Coronary artery (tissue), 2 donors: Measurements from ENCODE around the gene CEP128.

ENCODE experiments used
- DNase-seq: peaks from one replicate; pipeline ENCODE4 v3.0.0-alpha.2; 2017; ENCODE audit warnings: low spot score
- H3K27ac ChIP-seq, 2 donors: fragments of 200-600 bp; sonication (generic); one replicate each; pipeline ENCODE4 v1.5.1; 2016 to 2019
- H3K4me3 ChIP-seq: fragments of 200-600 bp; sonication (generic); 2 replicates; pipeline ENCODE4 v1.5.1; 2016; ENCODE audit warnings: mild to moderate bottlenecking, moderate library complexity
- CTCF ChIP-seq: fragments of 200-600 bp; sonication (generic); IDR thresholded peaks from one replicate; pipeline ENCODE4 v1.5.1; 2019; ENCODE audit warnings: antibody characterized with exemption

Gene CEP128

GRCh38 chr14:80537626-80538025, 403.9 kb downstream of the CEP128 start:
- Histone ChIP-seq H3K27ac (no peak overlapping the region), H3K4me3 (no peak overlapping the region)
- no peak for DNase-seq
- TF ChIP-seq CTCF = no peak

- Histone ChIP-seq H3K4me3 (no peak overlapping the region), H3K27ac (no peak overlapping the region)
- TF ChIP-seq CTCF = no peak
- no peak for DNase-seq
Observed at GRCh38 chr14:80536456-80536855, 405.1 kb downstream of the CEP128 start.

GRCh38 chr14:80535171-80535570, 406.4 kb downstream of the CEP128 start:
- Histone ChIP-seq H3K4me3 (no peak overlapping the region), H3K27ac (no peak overlapping the region)
- no peak for DNase-seq
- TF ChIP-seq CTCF = no peak

GRCh38 chr14:80523518-80524117, 417.9 kb downstream of the CEP128 start:
- Histone ChIP-seq H3K4me3 (no peak overlapping the region), H3K27ac (no peak overlapping the region)
- no peak for TF ChIP-seq CTCF
- DNase-seq = no peak

- DNase-seq = no peak
- H3K27ac ChIP-seq = no peak overlapping the region
- no peak overlapping the region for H3K4me3 ChIP-seq
- no peak for TF ChIP-seq CTCF
Observed at GRCh38 chr14:80522936-80523335, 418.6 kb downstream of the CEP128 start.

- TF ChIP-seq CTCF = no peak
- Histone ChIP-seq H3K4me3 (no peak overlapping the region), H3K27ac (no peak overlapping the region)
- no peak for DNase-seq
Observed at GRCh38 chr14:80522411-80522810, 419.1 kb downstream of the CEP128 start.

- Histone ChIP-seq H3K4me3 (no peak overlapping the region), H3K27ac (no peak overlapping the region)
- DNase-seq = no peak
Observed at GRCh38 chr14:80521456-80521855, 420.1 kb downstream of the CEP128 start.

More at GRCh38 chr14:80521456-80521855, 420.1 kb downstream of the CEP128 start:
- TF ChIP-seq CTCF = no peak
